Coronary artery (tissue), 2 donors: ENCODE measurements around the gene ABCF2.
A peak's percentile ranks its signal among the peaks of the same experiment; 100 is the strongest.

Experiments used
- DNase-seq: peaks from one replicate; pipeline ENCODE4 v3.0.0-alpha.2; 2017; ENCODE audit warnings: low spot score
- H3K27ac ChIP-seq, 2 donors: fragments of 200-600 bp; sonication (generic); one replicate each; pipeline ENCODE4 v1.5.1; 2016 to 2019
- H3K4me3 ChIP-seq: fragments of 200-600 bp; sonication (generic); 2 replicates; pipeline ENCODE4 v1.5.1; 2016; ENCODE audit warnings: mild to moderate bottlenecking, moderate library complexity
- CTCF ChIP-seq: fragments of 200-600 bp; sonication (generic); IDR thresholded peaks from one replicate; pipeline ENCODE4 v1.5.1; 2019; ENCODE audit warnings: antibody characterized with exemption

Gene ABCF2

DNA sequence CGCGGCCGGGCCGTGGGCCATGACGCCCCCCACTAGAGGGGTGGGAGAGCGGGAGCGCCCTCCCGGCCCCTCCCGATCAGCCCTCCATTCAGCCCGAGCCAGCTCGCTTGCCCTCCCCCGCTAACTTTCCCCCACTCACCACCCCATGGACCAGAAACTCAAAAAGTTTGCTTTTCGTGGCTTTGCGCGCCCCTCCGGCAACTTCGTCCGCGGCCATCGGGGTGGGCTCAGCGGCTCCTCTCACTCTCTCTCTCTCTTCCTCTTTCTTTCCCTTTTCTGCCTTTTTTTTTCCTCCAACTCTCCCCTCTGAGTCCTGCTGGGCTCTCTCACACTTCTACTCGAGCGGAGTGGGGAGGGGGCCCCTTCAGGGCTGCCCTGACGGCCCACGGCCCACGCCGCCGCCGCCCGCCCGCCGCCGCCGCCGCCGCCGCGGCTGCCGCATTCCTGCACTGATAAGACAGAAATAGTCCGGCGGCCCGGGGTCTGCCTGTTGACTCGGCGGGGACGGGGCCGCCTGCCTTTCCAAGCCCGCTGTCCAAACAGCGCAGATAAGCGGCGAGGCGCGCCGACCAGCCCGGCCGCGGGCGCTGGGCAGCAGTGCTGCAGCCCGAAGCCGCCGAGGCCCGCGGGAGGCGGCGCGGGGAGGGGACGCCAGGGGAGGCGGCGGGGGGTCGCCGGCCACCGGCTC is 21.5 kb upstream of the ABCF2 start, which contains the start of gene SMARCD3:
Gene SMARCD3, minus strand, starts transcription at position 349 of the 688 bp plus-strand sequence. Its CDS starts 132 bp downstream, at position 217.
- H3K4me3 ChIP-seq: peak within 1 kb of the TSS; percentile 94
- TF ChIP-seq CTCF: no peak
- DNase-seq: peak; percentile 86

DNA sequence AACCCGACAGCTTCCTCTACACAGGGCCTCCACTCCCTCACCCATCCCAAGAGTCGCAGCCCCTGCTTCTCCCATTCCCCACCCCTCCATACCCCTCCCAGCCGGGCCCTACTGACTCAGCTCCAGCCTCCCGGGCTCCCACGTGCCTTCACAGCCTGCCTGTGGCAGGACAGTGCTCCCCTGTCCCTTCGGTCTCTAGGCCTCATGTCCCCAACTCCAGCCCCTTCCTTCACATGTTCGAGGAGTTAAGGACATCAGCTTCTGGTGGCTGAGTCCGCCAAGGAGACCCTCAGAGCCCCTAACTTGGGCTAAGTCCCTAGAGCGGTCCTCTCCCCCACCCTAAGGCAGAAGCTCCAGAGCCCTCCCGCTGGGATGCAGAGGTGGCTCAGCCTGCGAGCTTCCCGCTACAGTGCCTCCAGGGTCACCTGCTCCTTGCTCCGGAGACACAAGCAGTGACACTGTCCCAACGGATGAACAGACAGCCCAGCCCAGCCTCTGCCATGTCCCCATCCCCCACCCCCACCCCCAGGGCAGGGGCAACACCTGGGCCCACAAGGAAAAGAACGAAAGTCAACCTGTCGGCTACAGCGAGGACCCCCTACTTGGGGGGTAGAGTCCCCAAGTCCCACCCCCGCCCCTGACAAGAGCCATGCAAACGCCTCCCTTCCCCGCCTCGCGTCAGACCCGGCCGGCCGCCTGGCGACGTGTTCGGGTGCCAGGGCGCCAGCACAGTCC is 20.8 kb upstream of the ABCF2 start:
- peak overlapping the region; percentile 97 to 99 for H3K27ac ChIP-seq
- TF ChIP-seq CTCF: no peak
- peak overlapping the region; percentile 94 for H3K4me3 ChIP-seq
- DNase-seq: no peak

More for the DNA sequence above, 21.5 kb upstream of the ABCF2 start, which contains the start of gene SMARCD3:
- peak within 1 kb of the TSS; percentile 97 to 99 for H3K27ac ChIP-seq

GRCh38 chr7:151246851-151247580 is 20.0 kb upstream of the ABCF2 start:
- no peak for DNase-seq
- Histone ChIP-seq H3K4me3 (peak overlapping the region; percentile 94), H3K27ac (peak overlapping the region; percentile 97 to 99)
- TF ChIP-seq CTCF: no peak

- Histone ChIP-seq H3K4me3 (peak overlapping the region; percentile 94), H3K27ac (peak overlapping the region; percentile 97 to 99)
- no peak for TF ChIP-seq CTCF
- no peak for DNase-seq
These were observed 19.3 kb upstream of the ABCF2 start for GRCh38 chr7:151246102-151246850.

DNA sequence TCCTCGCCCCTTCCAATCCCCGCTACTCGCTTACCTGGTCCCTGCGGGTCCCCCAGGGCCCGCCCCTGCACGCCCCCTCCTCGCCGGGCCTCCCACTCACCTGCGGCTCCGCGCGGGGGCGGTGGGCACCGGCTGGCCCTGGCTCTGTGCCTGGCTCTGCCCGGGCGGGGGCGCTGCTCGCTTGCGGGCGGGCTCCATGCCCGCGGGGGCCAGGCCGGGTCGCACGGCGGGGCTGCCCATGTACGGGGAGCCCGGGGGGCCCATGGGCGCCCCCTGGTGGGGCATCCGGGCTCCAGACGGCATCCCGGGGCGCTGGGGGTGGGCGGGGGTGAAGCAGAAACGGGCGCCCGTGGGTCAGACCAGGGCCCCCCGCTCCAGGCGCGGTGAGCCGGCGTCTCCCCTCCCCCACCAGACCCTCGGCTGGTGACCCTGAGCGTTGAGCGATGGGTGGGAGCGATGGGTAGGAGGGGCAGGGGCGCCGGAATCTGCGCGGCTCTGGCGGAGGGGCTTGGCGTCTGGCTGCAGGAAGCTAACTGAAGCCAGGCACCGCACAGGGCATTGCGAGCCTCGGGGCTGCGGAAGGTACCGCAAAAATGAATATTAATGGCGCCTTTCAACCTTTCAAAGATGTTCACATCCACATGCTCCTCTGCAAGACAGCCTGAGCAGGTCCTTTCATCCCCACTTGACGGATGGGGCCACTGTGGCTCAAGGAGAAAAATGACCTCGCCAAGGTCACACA is 18.5 kb upstream of the ABCF2 start:
- DNase-seq: no peak
- peak overlapping the region; percentile 94 for H3K4me3 ChIP-seq
- peak; percentile 91 for TF ChIP-seq CTCF
- peak overlapping the region; percentile 97 to 99 for H3K27ac ChIP-seq

DNA sequence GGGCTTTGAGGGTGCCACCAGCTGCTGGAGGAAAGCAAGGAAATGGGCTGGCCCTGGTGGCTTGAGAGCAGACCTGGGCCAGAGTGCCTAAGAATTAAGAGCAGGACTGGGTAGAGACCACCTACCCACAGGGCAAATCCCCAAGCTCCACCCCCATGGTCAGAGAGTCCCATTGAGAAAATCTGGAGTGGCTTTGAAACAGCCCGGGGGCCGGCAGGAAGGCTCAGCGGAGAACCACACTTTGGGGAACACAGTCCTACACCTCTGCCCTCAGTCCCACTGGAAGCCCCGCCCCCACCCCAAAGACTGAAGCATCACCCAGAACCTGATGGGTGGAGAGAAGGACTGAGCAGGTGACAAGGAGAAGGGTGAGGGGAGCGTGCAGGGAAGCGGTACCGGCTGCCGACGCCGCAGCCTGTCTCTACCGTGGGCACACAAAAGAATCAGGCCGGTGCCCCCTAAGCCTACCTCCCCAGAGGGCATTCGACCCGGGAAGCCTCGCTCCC is 17.9 kb upstream of the ABCF2 start:
- Histone ChIP-seq H3K4me3 (peak overlapping the region; percentile 94), H3K27ac (peak overlapping the region; percentile 61 to 99)
- DNase-seq: no peak
- TF ChIP-seq CTCF: no peak
